Measurements from ENCODE around the gene TCHP. TPM values are rescaled to one million over a fixed set of nuclear protein-coding genes. Genes with fewer than 3 reads are reported as not detected.

The TCHP gene
- total RNA-seq, 2 experiments from 2014 or later: 13.3 to 29.8 TPM

DNA sequence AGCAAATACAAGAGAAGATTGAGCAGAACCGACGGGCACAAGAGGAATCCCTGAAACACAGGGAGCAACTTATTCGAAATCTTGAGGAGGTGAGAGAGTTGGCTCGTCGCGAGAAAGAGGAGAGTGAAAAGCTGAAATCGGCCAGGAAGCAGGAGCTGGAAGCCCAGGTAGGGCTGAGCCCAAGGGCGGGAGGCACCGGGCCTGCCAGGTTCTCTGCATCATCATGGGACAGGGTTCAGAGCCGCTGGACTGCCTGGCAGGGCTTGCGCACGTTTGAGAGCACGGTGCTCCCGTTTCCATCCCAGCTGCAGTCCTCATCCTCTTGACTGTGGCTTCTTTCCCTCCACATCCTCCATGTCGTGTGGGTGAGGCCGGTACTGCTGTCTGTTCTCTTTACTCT is 14.4 kb downstream of the TCHP start:
- Histone ChIP-seq H3K9me3 (ENCODE audit: low read length) (no peaks in the 10 kb centered on the region), H3K4me1 (ENCODE audit: insufficient read depth, low read length, poor library complexity, severe bottlenecking) (no peaks in the 10 kb centered on the region), H2AFZ (ENCODE audit: low read length) (no peak overlapping the region), H3K27ac (ENCODE audit: low read depth, low read length, poor library complexity, severe bottlenecking) (no peak overlapping the region), H3K36me3 (ENCODE audit: insufficient read depth, low read length) (peaks cover 83% of the 10 kb centered on the region), H3K4me3 (ENCODE audit: low read depth, low read length, poor library complexity, severe bottlenecking) (no peak overlapping the region), H3K9me2 (ENCODE audit: insufficient read depth, low read length) (no peaks in the 10 kb centered on the region), H3K79me2 (ENCODE audit: insufficient read depth, low read depth, low read length) (no peaks in the 10 kb centered on the region), H4K20me1 (ENCODE audit: insufficient read depth, low read length) (no peaks in the 10 kb centered on the region), H3K4me2 (ENCODE audit: low read length) (no peak overlapping the region)
- CTCF ChIA-PET (ENCODE audit: unreplicated experiment): no interaction called here
- no peak for DNase-seq (ENCODE audit: low spot score)
- TF ChIP-seq, protein P1, sequence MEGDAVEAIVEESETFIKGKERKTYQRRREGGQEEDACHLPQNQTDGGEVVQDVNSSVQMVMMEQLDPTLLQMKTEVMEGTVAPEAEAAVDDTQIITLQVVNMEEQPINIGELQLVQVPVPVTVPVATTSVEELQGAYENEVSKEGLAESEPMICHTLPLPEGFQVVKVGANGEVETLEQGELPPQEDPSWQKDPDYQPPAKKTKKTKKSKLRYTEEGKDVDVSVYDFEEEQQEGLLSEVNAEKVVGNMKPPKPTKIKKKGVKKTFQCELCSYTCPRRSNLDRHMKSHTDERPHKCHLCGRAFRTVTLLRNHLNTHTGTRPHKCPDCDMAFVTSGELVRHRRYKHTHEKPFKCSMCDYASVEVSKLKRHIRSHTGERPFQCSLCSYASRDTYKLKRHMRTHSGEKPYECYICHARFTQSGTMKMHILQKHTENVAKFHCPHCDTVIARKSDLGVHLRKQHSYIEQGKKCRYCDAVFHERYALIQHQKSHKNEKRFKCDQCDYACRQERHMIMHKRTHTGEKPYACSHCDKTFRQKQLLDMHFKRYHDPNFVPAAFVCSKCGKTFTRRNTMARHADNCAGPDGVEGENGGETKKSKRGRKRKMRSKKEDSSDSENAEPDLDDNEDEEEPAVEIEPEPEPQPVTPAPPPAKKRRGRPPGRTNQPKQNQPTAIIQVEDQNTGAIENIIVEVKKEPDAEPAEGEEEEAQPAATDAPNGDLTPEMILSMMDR (conservative IDR thresholded peaks at IDR 0.05; ENCODE audit: low read length): no peak
- no peak for TF ChIP-seq EZH2phosphoT487 (IDR thresholded peaks at IDR 0.05; ENCODE audit: borderline replicate concordance, low read depth, low read length)
- intact Hi-C loops (cut with micrococcal nuclease; ENCODE audit: unreplicated experiment): no loop called here
- POLR2A ChIA-PET: interaction anchor here (0.8 kb wide), 1 partner anchor 1253 kb away, joined by 3 read pairs; no protein-coding TSS in a partner anchor
- BruUV-seq (replicated peaks): no TSS peak

GRCh38 chr12:109915171-109916040 is 15.3 kb downstream of the TCHP start:
- ChIA-PET CTCF (ENCODE audit: unreplicated experiment) (no interaction called here), POLR2A (interaction anchor here (0.8 kb wide), 1 partner anchor 1252 kb away, joined by 3 read pairs; no protein-coding TSS in a partner anchor)
- H3K4me1 ChIP-seq (ENCODE audit: insufficient read depth, low read length, poor library complexity, severe bottlenecking): no peaks in the 10 kb centered on the region
- no peaks in the 10 kb centered on the region for H3K9me3 ChIP-seq (ENCODE audit: low read length)
- no peak overlapping the region for H3K27ac ChIP-seq (ENCODE audit: low read depth, low read length, poor library complexity, severe bottlenecking)
- H3K79me2 ChIP-seq (ENCODE audit: insufficient read depth, low read depth, low read length): no peaks in the 10 kb centered on the region
- intact Hi-C loops (cut with micrococcal nuclease; ENCODE audit: unreplicated experiment): no loop called here
- TF ChIP-seq, protein P1 (conservative IDR thresholded peaks at IDR 0.05; ENCODE audit: low read length): no peak
- TF ChIP-seq EZH2phosphoT487 (IDR thresholded peaks at IDR 0.05; ENCODE audit: borderline replicate concordance, low read depth, low read length): no peak
- H3K4me3 ChIP-seq (ENCODE audit: low read depth, low read length, poor library complexity, severe bottlenecking): no peak overlapping the region
- DNase-seq (ENCODE audit: low spot score): no peak
- H3K4me2 ChIP-seq (ENCODE audit: low read length): no peak overlapping the region
- H3K36me3 ChIP-seq (ENCODE audit: insufficient read depth, low read length): peaks cover 83% of the 10 kb centered on the region
- H4K20me1 ChIP-seq (ENCODE audit: insufficient read depth, low read length): no peaks in the 10 kb centered on the region
- no TSS peak for BruUV-seq (replicated peaks)
- H2AFZ ChIP-seq (ENCODE audit: low read length): no peak overlapping the region
- H3K9me2 ChIP-seq (ENCODE audit: insufficient read depth, low read length): no peaks in the 10 kb centered on the region

DNA sequence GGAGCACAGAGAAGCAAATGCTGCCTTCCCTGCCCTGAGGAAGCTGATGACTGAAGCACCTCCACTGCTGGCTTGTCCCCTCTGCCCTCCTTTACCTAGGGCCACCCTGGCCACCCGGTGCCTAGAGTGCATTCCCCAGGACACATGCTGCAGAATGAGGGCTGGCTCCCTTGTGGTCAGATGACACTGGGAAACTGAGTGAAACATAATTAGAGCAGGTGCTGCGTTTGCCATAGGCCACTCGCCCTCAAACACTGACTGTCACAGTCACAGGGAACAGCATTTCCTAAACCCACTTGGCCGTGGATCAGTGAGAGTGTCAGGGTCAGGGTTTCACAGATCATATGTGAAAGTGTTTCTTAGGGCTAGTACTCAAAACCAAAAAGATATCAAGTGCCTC is 16.0 kb downstream of the TCHP start:
- no peak for TF ChIP-seq EZH2phosphoT487 (IDR thresholded peaks at IDR 0.05; ENCODE audit: borderline replicate concordance, low read depth, low read length)
- peaks cover 77% of the 10 kb centered on the region for H3K36me3 ChIP-seq (ENCODE audit: insufficient read depth, low read length)
- no peak overlapping the region for H2AFZ ChIP-seq (ENCODE audit: low read length)
- H3K9me3 ChIP-seq (ENCODE audit: low read length): no peaks in the 10 kb centered on the region
- no peak overlapping the region for H3K4me2 ChIP-seq (ENCODE audit: low read length)
- POLR2A ChIA-PET: no interaction called here
- no peak for DNase-seq (ENCODE audit: low spot score)
- H3K4me1 ChIP-seq (ENCODE audit: insufficient read depth, low read length, poor library complexity, severe bottlenecking): no peaks in the 10 kb centered on the region
- H3K27ac ChIP-seq (ENCODE audit: low read depth, low read length, poor library complexity, severe bottlenecking): no peak overlapping the region
- CTCF ChIA-PET (ENCODE audit: unreplicated experiment): no interaction called here
- H3K9me2 ChIP-seq (ENCODE audit: insufficient read depth, low read length): no peaks in the 10 kb centered on the region
- no peak overlapping the region for H3K4me3 ChIP-seq (ENCODE audit: low read depth, low read length, poor library complexity, severe bottlenecking)
- intact Hi-C loops (cut with micrococcal nuclease; ENCODE audit: unreplicated experiment): no loop called here
- no TSS peak for BruUV-seq (replicated peaks)
- H4K20me1 ChIP-seq (ENCODE audit: insufficient read depth, low read length): no peaks in the 10 kb centered on the region
- no peaks in the 10 kb centered on the region for H3K79me2 ChIP-seq (ENCODE audit: insufficient read depth, low read depth, low read length)
